ENCODE measurements around the gene ANKRD55. TPM values are rescaled to one million over a fixed set of nuclear protein-coding genes. Genes with fewer than 3 reads are reported as not detected.

The ANKRD55 gene
- total and polyA plus RNA-seq, 9 of the 15 experiments (the other 6 are each of a cell fraction or from before 2014, with no cell fraction given) = 3.4 to 10.6 (median 6.5) TPM

GRCh38 chr5:56272765-56273164 is 39.6 kb upstream of the ANKRD55 start (continued):
- no peak for TF ChIP-seq MBD2 (IDR thresholded peaks at IDR 0.05; ENCODE audit: borderline replicate concordance, low read depth)

DNA sequence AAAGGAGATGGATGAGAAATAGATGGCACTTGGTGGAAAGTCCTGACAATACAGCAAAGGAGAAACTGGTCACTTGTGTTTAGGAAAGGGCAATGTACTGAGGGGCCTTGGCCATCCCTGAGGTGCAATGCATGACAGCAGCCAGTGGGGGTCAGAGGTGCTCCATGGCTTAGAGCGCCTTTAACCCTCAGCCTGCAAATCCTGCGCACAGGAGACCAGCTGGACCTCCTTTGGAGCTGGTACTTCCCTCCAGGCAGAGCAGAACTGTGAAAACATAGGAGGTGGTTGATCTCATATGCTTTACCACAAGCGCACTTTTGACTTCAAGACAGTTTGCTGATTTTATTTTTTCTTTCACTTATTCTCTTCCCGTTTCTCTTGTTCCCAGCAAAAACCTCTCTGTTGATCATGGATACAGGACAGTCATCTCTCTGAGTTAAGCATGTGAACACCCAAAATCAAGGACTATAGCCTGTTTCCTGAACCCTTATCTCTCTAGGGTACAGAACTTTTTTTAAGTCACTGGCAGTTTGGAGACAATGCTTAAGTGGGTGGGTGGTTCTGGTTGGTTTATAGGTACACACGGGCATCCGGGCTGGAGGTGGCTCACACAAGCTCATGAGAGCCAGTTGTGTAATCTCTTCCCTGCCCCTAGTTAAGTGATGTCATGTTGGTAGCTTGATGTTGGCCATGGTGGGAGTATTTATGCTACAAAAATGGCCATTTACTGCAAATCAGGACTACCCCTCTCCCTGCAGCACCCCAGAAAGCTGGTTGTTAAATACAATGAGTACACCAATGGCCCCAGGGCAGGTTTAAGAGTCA is 37.6 kb upstream of the ANKRD55 start:
- Histone ChIP-seq H3K27ac (ENCODE audit: extremely low read depth, low read depth, low read length) (no peak overlapping the region), H2AFZ (ENCODE audit: low read depth, low read length) (no peak overlapping the region), H4K20me1 (replicated peaks; ENCODE audit: control insufficient read depth, insufficient read depth, low read length) (no peaks in the 10 kb centered on the region), H3K36me3 (ENCODE audit: control insufficient read depth, insufficient read depth, low read length) (no peaks in the 10 kb centered on the region), H3K27me3 (ENCODE audit: control insufficient read depth in 2 of 2, insufficient read depth in 2 of 2, low read length in 2 of 2) (no peaks in the 10 kb centered on the region), H3K79me2 (ENCODE audit: control insufficient read depth, insufficient read depth, low read length) (no peaks in the 10 kb centered on the region), H3K4me1 (replicated peaks in 1 of 2; ENCODE audit: control insufficient read depth in 2 of 2, insufficient read depth in 2 of 2, low read length in 2 of 2) (0 out of 5 replicates have a peak, but pooled peaks cover 0 to 3% of the 10 kb centered on the region in 2 experiments), H3K4me2 (ENCODE audit: insufficient read depth, low read length) (no peak overlapping the region), H3K4me3 (no peak overlapping the region), H3K9me1 (ENCODE audit: control insufficient read depth, insufficient read depth, low read length) (no peaks in the 10 kb centered on the region), H3K9ac (ENCODE audit: insufficient read depth in 1 of 2, low read depth in 2 of 2, low read length in 2 of 2) (no peak overlapping the region), H3K9me3 (replicated peaks; ENCODE audit: control insufficient read depth, insufficient read depth, low read depth, low read length) (no peaks in the 10 kb centered on the region)
- ATAC-seq (peak; percentile 100), DNase-seq (ENCODE audit: extremely low read depth in 1 of 4, low spot score in 3 of 4) (peak; percentile 76 to 84 (median 78)), FAIRE-seq (peak; percentile 98)
- ChIA-PET CTCF (ENCODE audit: low intra/inter-chr PET ratio) (interaction anchor here (0.7 to 3.4 kb wide), 6 partner anchors 33 to 951 kb away, joined by 3 to 32 read pairs (median 7); no protein-coding TSS in a partner anchor), POLR2A (interaction anchor here (0.6 kb wide), 1 partner anchor 983 kb away, joined by 3 read pairs; no protein-coding TSS in a partner anchor)
- in situ Hi-C loops (cut with MboI) (loop anchor here (5.0 kb wide), 1 partner anchor 567 kb away; no protein-coding TSS in a partner anchor), intact Hi-C loops (cut with micrococcal nuclease) (loop anchor here (1.0 to 10.0 kb wide), 5 partner anchors 33 to 1004 kb away; no protein-coding TSS in a partner anchor)
- no TSS peak for BruUV-seq (replicated peaks)
- 52% methylated on average over 5 of the region's 6 CpGs for WGBS (ENCODE audit: insufficient coverage, low coverage, missing lambda C conversion rate)
- TF ChIP-seq REST (IDR thresholded peaks at IDR 0.05; ENCODE audit: borderline replicate concordance) (peak; percentile 95), REST (CRISPR knock-in tag; IDR thresholded peaks at IDR 0.05; ENCODE audit: low read depth) (no peak), CTBP1 (IDR thresholded peaks at IDR 0.05; ENCODE audit: borderline replicate concordance) (peak; percentile 41; the same call in 1 of the 2 replicates), EHMT2 (IDR thresholded peaks at IDR 0.05) (no peak), ARID2 (IDR thresholded peaks at IDR 0.05) (peak; percentile 92), DACH1 (IDR thresholded peaks at IDR 0.05; ENCODE audit: partially characterized antibody) (peak; percentile 45), SRSF3 (IDR thresholded peaks at IDR 0.05; ENCODE audit: insufficient read depth, low read length) (no peak), MTA3 (IDR thresholded peaks at IDR 0.05; ENCODE audit: borderline replicate concordance) (0 out of 2 replicates have a peak, but pooled peaks have one; percentile 28), ZFP36 (IDR thresholded peaks at IDR 0.05; ENCODE audit: low read depth, low read length, partially characterized antibody) (peak; percentile 29)

Measured in K562 (cell line).